ENCODE data around the gene NUMA1.

NUMA1 gene

DNA sequence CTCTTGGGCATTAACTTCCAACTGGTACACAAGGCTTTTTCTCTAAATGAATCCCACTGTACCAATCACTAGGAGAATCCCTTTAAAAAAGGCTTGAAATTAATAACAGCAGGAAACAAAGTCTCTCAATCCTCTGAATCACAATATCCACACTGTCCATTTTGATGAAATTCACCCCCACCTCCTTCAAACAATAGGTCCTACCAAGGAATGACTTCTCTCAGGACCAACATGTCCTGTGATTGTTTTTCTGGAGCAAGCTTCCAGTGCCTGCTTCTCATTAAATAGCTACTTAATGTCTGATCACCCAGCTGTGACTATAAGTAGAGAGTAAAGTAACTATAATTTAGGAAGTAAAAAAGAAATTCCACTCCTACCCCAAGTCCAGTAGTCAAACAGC lies 13.1 kb downstream of the NUMA1 start:
- TF ChIP-seq CTCF (IDR thresholded peaks at IDR 0.05; ENCODE audit: extremely low read depth, missing control alignments), result no peak
- DNase-seq (ENCODE audit: low spot score), result no peak

DNA sequence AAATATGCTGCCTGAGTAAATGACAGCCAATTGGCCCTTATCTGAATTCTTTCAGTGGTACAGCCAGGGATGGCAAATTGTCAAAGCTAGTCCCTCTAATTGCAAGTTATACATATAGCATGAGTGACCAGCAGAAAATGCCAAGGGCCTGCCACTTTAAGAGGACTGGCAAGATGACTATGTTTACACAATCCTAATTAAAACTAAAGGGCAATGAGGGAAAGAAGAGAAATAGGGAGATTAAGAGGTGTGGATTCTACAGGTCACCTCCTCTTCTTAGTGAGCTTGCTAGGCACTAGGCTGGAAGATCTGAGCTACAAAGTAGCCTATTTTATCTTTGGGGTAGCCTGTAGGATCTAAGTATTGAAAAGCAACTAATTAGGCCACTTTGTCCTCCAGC lies 13.5 kb downstream of the NUMA1 start:
- TF ChIP-seq CTCF (IDR thresholded peaks at IDR 0.05; ENCODE audit: extremely low read depth, missing control alignments), result no peak

GRCh38 chr11:72061739-72062396 lies 18.5 kb downstream of the NUMA1 start:
- no peak for DNase-seq (ENCODE audit: low spot score)
- no peak for TF ChIP-seq CTCF (IDR thresholded peaks at IDR 0.05; ENCODE audit: extremely low read depth, missing control alignments)

More for the DNA sequence above, 13.5 kb downstream of the NUMA1 start:
- DNase-seq (ENCODE audit: low spot score), result no peak

DNA sequence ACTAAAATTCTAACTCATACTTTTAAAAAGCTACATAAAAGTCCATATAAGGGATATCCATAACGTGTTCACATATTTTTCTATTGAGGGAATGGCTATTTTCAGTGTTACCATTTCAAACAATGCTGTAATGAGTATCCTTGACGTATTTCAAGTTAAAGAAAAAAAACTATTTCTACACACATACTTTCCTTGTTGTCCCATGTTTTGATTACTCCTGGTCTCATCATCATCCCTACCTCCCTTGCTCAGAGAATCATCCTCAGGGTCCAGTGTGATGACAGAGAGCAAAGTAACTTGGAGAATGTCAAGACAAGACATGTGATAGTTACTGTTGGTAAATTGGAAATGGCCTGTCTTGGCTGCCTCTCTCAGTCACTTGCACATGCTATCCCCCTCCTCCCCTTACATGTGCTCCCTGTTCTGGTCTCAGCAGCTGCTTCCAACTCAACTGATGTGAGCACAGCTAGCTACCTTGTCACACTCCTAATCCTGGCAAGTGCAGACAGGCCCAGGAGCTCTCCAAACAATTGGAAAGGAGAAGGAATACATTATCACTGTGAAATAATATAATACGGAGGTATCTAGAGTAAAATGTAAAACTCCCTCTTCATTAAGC lies 21.8 kb downstream of the NUMA1 start:
- TF ChIP-seq CTCF (IDR thresholded peaks at IDR 0.05; ENCODE audit: extremely low read depth, missing control alignments), result no peak
- no peak for DNase-seq (ENCODE audit: low spot score)

DNA sequence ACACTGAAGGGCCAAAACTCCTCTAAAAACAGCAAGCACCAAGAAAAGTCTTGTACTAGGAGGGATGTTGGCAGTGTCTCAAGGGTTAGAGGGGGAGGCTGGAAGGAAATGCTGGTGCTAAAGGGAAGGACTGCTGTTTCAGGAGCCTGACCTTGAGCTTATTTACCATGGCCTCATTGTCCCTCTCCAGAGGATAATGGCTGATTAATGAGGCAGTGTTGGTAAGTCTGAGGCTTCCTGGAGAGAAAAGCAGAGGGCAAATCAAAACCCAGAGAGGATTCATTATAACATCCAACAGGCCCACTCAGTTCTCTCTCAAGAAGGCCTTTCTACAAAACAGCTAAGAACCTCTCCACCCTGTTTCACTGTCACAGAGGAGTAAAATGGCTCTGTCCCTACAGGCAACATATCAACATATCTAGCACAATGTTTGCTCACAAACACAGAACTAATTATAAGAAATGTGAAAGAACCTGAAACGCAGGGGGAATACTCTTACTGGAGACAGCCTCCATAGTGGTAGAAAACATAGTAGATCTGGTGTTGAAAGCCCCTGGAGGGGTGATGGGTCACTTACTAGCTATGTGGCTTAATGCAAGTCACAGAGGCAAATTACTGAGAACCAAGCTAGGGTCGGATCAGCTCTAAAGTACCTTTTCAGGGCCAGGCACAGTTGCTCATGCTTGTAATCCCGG lies 31.4 kb downstream of the NUMA1 start:
- no peak for DNase-seq (ENCODE audit: low spot score)
- TF ChIP-seq CTCF (IDR thresholded peaks at IDR 0.05; ENCODE audit: extremely low read depth, missing control alignments), result no peak

GRCh38 chr11:72045849-72046248 lies 34.5 kb downstream of the NUMA1 start:
- no peak for TF ChIP-seq CTCF (IDR thresholded peaks at IDR 0.05; ENCODE audit: extremely low read depth, missing control alignments)

GRCh38 chr11:72042064-72042745 lies 38.1 kb downstream of the NUMA1 start:
- TF ChIP-seq CTCF (IDR thresholded peaks at IDR 0.05; ENCODE audit: extremely low read depth, missing control alignments), result no peak
- DNase-seq (ENCODE audit: low spot score), result no peak

More at GRCh38 chr11:72045849-72046248, 34.5 kb downstream of the NUMA1 start:
- DNase-seq (ENCODE audit: low spot score), result no peak
